ENCODE measurements around the gene BRI3.

- TF ChIP-seq ELF4 (IDR thresholded peaks at IDR 0.05), result no peak
- no peak for TF ChIP-seq SP1 (IDR thresholded peaks at IDR 0.05)
- TF ChIP-seq SUZ12 (IDR thresholded peaks at IDR 0.05), result no peak
- TF ChIP-seq ZNF384 (IDR thresholded peaks at IDR 0.05), result no peak
- no peak for TF ChIP-seq FOXK2 (IDR thresholded peaks at IDR 0.05)
- TF ChIP-seq LEF1 (IDR thresholded peaks at IDR 0.05; ENCODE audit: borderline replicate concordance), result no peak
- no peak for TF ChIP-seq NFRKB (IDR thresholded peaks at IDR 0.05)
- no peak for TF ChIP-seq TARDBP (IDR thresholded peaks at IDR 0.05)
- TF ChIP-seq PKNOX1 (IDR thresholded peaks at IDR 0.05), result no peak
- TF ChIP-seq HDGF (IDR thresholded peaks at IDR 0.05; ENCODE audit: borderline replicate concordance), result no peak
- no peak for TF ChIP-seq FOXA1 (IDR thresholded peaks at IDR 0.05)
These were observed 1.2 kb downstream of the BRI3 start for GRCh38 chr7:98282703-98283102.
